ENCODE results near the gene TAOK3. TPM values are rescaled to one million over a fixed set of nuclear protein-coding genes. Genes with fewer than 3 reads are reported as not detected.

TAOK3 gene
- total RNA-seq, 4 donors from 2014 or later: 34.6 to 44.9 (median 39.6) TPM

DNA sequence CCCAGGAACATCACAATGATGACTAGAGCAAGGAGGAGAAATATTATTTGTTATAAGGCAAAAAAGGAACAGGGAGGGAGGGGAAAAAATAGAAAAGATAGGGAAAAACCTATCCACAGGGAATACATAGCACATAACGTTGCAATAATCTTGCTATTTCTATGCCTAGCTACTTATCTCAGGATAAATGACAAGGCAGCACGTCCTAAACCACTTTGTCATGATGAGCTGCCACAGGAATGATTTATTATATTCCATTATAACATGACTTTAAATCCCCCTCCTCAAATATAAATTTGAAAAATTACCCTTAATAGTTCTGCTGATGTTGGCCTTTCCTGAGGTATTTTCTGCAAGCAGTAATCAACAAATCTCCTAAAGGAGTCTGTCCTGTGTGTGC lies 160.1 kb downstream of the TAOK3 start:
- intact Hi-C loops (cut with DNase I): no loop called here
- no peaks in the 10 kb centered on the region for H3K4me1 ChIP-seq
- TF ChIP-seq POLR2A (IDR thresholded peaks at IDR 0.05; ENCODE audit: low read depth): no peak
- TF ChIP-seq EP300 (IDR thresholded peaks at IDR 0.05): no peak
- TF ChIP-seq, protein P1, sequence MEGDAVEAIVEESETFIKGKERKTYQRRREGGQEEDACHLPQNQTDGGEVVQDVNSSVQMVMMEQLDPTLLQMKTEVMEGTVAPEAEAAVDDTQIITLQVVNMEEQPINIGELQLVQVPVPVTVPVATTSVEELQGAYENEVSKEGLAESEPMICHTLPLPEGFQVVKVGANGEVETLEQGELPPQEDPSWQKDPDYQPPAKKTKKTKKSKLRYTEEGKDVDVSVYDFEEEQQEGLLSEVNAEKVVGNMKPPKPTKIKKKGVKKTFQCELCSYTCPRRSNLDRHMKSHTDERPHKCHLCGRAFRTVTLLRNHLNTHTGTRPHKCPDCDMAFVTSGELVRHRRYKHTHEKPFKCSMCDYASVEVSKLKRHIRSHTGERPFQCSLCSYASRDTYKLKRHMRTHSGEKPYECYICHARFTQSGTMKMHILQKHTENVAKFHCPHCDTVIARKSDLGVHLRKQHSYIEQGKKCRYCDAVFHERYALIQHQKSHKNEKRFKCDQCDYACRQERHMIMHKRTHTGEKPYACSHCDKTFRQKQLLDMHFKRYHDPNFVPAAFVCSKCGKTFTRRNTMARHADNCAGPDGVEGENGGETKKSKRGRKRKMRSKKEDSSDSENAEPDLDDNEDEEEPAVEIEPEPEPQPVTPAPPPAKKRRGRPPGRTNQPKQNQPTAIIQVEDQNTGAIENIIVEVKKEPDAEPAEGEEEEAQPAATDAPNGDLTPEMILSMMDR (IDR thresholded peaks at IDR 0.05): no peak
- no peak for TF ChIP-seq POLR2AphosphoS5 (IDR thresholded peaks at IDR 0.05)
- 88% methylated on average over 2 of the region's 2 CpGs for WGBS
- no peaks in the 10 kb centered on the region for H3K9me3 ChIP-seq
- no peak for DNase-seq (ENCODE audit: extremely low spot score)
- no peak overlapping the region for H3K27ac ChIP-seq (replicated peaks in 1 of 4)
- no peaks in the 10 kb centered on the region for H3K27me3 ChIP-seq
- H3K4me3 ChIP-seq: no peak overlapping the region
- H3K36me3 ChIP-seq: peaks cover 5 to 20% (median 13%) of the 10 kb centered on the region in 4 donors

DNA sequence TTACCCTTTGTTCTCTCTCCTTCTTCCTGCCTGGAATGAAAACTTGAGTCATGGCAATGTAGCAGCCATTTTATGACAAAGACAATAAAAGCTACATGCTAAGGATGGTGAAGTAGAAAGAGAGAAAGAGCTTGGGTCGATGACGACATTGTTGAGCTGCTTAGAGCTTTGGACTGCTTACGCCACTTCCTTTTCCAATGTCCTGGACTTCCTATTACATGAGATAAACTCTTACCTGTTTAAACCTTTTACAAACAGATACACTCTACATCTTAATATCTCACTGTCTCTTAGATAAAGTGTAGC lies 166.6 kb downstream of the TAOK3 start:
- no peak for DNase-seq (ENCODE audit: extremely low spot score)
- 88% methylated on average over 3 of the region's 3 CpGs for WGBS
- H3K9me3 ChIP-seq: no peaks in the 10 kb centered on the region
- H3K4me3 ChIP-seq: no peak overlapping the region
- H3K27ac ChIP-seq (replicated peaks in 1 of 4): no peak overlapping the region
- intact Hi-C loops (cut with DNase I): no loop called here
- no peaks in the 10 kb centered on the region for H3K4me1 ChIP-seq
- peaks cover 2 to 19% (median 11%) of the 10 kb centered on the region in 4 donors for H3K36me3 ChIP-seq
- H3K27me3 ChIP-seq: no peaks in the 10 kb centered on the region
- no peak for TF ChIP-seq POLR2A (IDR thresholded peaks at IDR 0.05; ENCODE audit: low read depth)
- TF ChIP-seq, protein P1 (IDR thresholded peaks at IDR 0.05): no peak
- TF ChIP-seq POLR2AphosphoS5 (IDR thresholded peaks at IDR 0.05): no peak
- TF ChIP-seq EP300 (IDR thresholded peaks at IDR 0.05): no peak

- TF ChIP-seq POLR2AphosphoS5 (IDR thresholded peaks at IDR 0.05): no peak
- TF ChIP-seq, protein P1 (IDR thresholded peaks at IDR 0.05): no peak
- no peak for TF ChIP-seq EP300 (IDR thresholded peaks at IDR 0.05)
- no peak for TF ChIP-seq POLR2A (IDR thresholded peaks at IDR 0.05; ENCODE audit: low read depth)
Observed at GRCh38 chr12:118193958-118194357, 178.7 kb downstream of the TAOK3 start.

DNA sequence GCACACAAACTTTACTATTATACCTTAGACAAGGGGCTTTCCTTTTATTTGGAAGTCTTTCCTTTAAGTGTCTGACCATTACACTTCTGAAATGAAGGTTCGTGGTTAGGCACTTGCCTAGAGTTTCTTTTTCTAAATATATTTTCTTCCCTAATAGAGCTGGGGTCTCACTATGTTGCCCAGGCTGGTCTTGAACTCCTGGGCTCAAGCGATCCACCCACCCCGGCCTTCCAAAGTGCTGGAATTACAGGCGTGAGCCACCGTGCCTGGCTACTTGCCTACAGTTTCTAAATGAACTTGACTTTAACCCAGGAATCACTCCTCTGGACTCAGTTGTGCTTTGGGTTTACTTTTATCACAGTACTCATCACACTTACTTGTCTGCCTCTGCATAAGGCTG lies 179.2 kb downstream of the TAOK3 start:
- 85% methylated on average over 5 of the region's 5 CpGs for WGBS
- Histone ChIP-seq H3K4me1 (peaks cover 18 to 21% (median 20%) of the 10 kb centered on the region in 4 donors), H3K36me3 (peaks cover 5 to 34% (median 14%) of the 10 kb centered on the region in 4 donors), H3K4me3 (no peak overlapping the region), H3K27ac (replicated peaks in 1 of 4) (no peak overlapping the region), H3K27me3 (no peaks in the 10 kb centered on the region), H3K9me3 (no peaks in the 10 kb centered on the region)
- no peak for DNase-seq (ENCODE audit: extremely low spot score)
- intact Hi-C loops (cut with DNase I): no loop called here
- TF ChIP-seq, protein P1 (IDR thresholded peaks at IDR 0.05): no peak
- TF ChIP-seq POLR2AphosphoS5 (IDR thresholded peaks at IDR 0.05): no peak
- TF ChIP-seq EP300 (IDR thresholded peaks at IDR 0.05): no peak
- no peak for TF ChIP-seq POLR2A (IDR thresholded peaks at IDR 0.05; ENCODE audit: low read depth)

More at GRCh38 chr12:118193958-118194357, 178.7 kb downstream of the TAOK3 start:
- Histone ChIP-seq H3K4me3 (no peak overlapping the region), H3K27ac (replicated peaks in 1 of 4) (no peak overlapping the region), H3K36me3 (peaks cover 10 to 39% (median 19%) of the 10 kb centered on the region in 4 donors), H3K9me3 (no peaks in the 10 kb centered on the region), H3K4me1 (peaks cover 14 to 17% (median 16%) of the 10 kb centered on the region in 4 donors), H3K27me3 (no peaks in the 10 kb centered on the region)
- intact Hi-C loops (cut with DNase I): no loop called here
- 95% methylated on average over 6 of the region's 6 CpGs for WGBS
- DNase-seq (ENCODE audit: extremely low spot score): no peak

DNA sequence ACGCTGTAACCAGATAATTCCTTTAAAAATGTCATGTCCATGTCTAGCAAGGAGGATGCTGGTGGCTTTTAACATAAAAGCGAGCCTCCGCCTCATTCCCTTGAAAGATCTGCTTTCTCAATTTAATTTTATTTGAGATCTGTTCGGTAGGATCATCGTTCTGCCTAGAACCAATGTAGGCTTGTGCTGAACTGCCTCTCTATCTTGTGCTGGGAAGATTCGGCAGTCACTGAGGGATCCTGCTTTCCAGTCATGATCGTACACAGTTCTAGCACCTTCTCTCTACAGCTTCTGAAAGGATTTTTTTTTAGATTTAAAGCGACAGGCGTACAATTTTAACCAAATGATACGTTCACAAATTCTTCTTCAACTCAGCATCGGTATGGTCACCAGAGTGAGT lies 182.4 kb downstream of the TAOK3 start:
- peaks cover 0 to 15% (median 0%) of the 10 kb centered on the region in 4 donors for H3K36me3 ChIP-seq
- WGBS: 28% methylated on average over 11 of the region's 11 CpGs
- no peaks in the 10 kb centered on the region for H3K27me3 ChIP-seq
- intact Hi-C loops (cut with DNase I): no loop called here
- peaks cover 24 to 52% (median 47%) of the 10 kb centered on the region in 4 donors for H3K4me1 ChIP-seq
- peak overlapping the region; percentile 72 to 86 (median 78) for H3K27ac ChIP-seq (replicated peaks in 1 of 4)
- peak overlapping the region; percentile 47 to 61 (median 53) for H3K4me3 ChIP-seq
- no peaks in the 10 kb centered on the region for H3K9me3 ChIP-seq
- TF ChIP-seq POLR2A (IDR thresholded peaks at IDR 0.05; ENCODE audit: low read depth): no peak
- peak; percentile 6 to 28 for TF ChIP-seq POLR2AphosphoS5 (IDR thresholded peaks at IDR 0.05)
- no peak for DNase-seq (ENCODE audit: extremely low spot score)

Measured in esophagus muscularis mucosa (tissue), 4 donors.